Measurements from ENCODE around the gene MBTPS1. TPM values are rescaled to one million over a fixed set of nuclear protein-coding genes. Genes with fewer than 3 reads are reported as not detected.
A peak's percentile ranks its signal among the peaks of the same experiment; 100 is the strongest.

MBTPS1 gene
- total RNA-seq, 1 donor from 2014 or later = 136 TPM

GRCh38 chr16:84109598-84110335 is 7.0 kb downstream of the MBTPS1 start:
- no peak for TF ChIP-seq CTCF (IDR thresholded peaks at IDR 0.05)
- no peak overlapping the region for H3K4me3 Mint-ChIP-seq (ENCODE audit: unreplicated experiment)
- no peaks in the 10 kb centered on the region for H3K9me3 Mint-ChIP-seq (ENCODE audit: unreplicated experiment)
- no peak for DNase-seq (ENCODE audit: extremely low spot score, unreplicated experiment)
- peaks cover 13% of the 10 kb centered on the region for H3K4me1 Mint-ChIP-seq (ENCODE audit: unreplicated experiment)
- H3K27ac Mint-ChIP-seq (ENCODE audit: unreplicated experiment) = no peak overlapping the region
- H3K27me3 Mint-ChIP-seq (ENCODE audit: unreplicated experiment) = no peaks in the 10 kb centered on the region
- H3K36me3 Mint-ChIP-seq (ENCODE audit: unreplicated experiment) = peaks cover 10% of the 10 kb centered on the region

- Mint-ChIP-seq H3K36me3 (ENCODE audit: unreplicated experiment) (peaks cover 10% of the 10 kb centered on the region), H3K4me3 (ENCODE audit: unreplicated experiment) (no peak overlapping the region), H3K4me1 (ENCODE audit: unreplicated experiment) (peaks cover 16% of the 10 kb centered on the region), H3K9me3 (ENCODE audit: unreplicated experiment) (no peaks in the 10 kb centered on the region), H3K27ac (ENCODE audit: unreplicated experiment) (no peak overlapping the region), H3K27me3 (ENCODE audit: unreplicated experiment) (no peaks in the 10 kb centered on the region)
- DNase-seq (ENCODE audit: extremely low spot score, unreplicated experiment) = no peak
- no peak for TF ChIP-seq CTCF (IDR thresholded peaks at IDR 0.05)
Observed at GRCh38 chr16:84107921-84108320, 8.8 kb downstream of the MBTPS1 start.

DNA sequence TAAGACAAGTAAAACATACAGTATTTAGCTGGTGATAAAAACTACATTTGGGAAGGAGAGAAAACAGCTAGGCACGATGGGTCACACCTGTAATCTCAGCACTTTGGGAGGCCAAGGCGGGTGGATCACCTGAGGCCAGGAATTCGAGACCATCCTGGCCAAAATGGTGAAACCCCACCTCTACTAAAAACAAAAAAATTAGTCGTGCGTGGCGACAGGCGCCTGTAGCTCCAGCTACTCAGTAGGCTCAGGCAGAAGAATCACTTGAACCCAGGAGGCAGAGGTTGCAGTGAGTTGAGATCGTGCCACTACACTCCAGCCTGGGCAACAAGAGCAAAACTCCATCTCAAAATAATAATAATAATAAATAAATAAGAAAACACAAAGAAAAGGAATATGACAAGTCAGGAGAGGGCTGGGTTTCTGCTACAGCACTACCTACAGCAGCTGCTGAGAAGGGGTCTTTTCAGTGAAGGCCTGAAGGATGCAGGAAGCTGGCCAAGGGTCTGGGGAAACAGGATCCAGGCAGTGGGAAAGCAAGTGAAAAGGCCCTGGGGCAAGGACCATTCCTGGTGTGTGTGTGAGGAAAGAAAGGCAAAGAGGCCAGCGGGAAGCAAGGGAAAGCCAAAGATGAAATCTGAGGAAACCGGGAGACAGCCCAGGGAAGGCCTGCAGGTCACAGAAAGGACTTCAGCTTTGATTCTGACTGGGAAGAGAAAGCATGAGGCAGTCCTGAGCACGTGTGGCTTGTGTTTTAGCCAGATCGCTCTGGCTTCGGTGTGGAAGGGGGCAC is 10.6 kb downstream of the MBTPS1 start:
- H3K4me3 Mint-ChIP-seq (ENCODE audit: unreplicated experiment) = no peak overlapping the region
- H3K9me3 Mint-ChIP-seq (ENCODE audit: unreplicated experiment) = no peaks in the 10 kb centered on the region
- TF ChIP-seq CTCF (IDR thresholded peaks at IDR 0.05) = no peak

GRCh38 chr16:84105301-84105815 is 11.4 kb downstream of the MBTPS1 start:
- Mint-ChIP-seq H3K27ac (ENCODE audit: unreplicated experiment) (peak overlapping the region; percentile 33), H3K4me1 (ENCODE audit: unreplicated experiment) (peaks cover 16% of the 10 kb centered on the region), H3K36me3 (ENCODE audit: unreplicated experiment) (peaks cover 10% of the 10 kb centered on the region), H3K27me3 (ENCODE audit: unreplicated experiment) (no peaks in the 10 kb centered on the region), H3K9me3 (ENCODE audit: unreplicated experiment) (no peaks in the 10 kb centered on the region), H3K4me3 (ENCODE audit: unreplicated experiment) (no peak overlapping the region)
- no peak for TF ChIP-seq CTCF (IDR thresholded peaks at IDR 0.05)
- DNase-seq (ENCODE audit: extremely low spot score, unreplicated experiment) = no peak

More for the DNA sequence above, 10.6 kb downstream of the MBTPS1 start:
- no peak for DNase-seq (ENCODE audit: extremely low spot score, unreplicated experiment)
- Mint-ChIP-seq H3K27ac (ENCODE audit: unreplicated experiment) (peak overlapping the region; percentile 36), H3K4me1 (ENCODE audit: unreplicated experiment) (peaks cover 16% of the 10 kb centered on the region), H3K27me3 (ENCODE audit: unreplicated experiment) (no peaks in the 10 kb centered on the region), H3K36me3 (ENCODE audit: unreplicated experiment) (peaks cover 10% of the 10 kb centered on the region)

GRCh38 chr16:84104231-84104630 is 12.5 kb downstream of the MBTPS1 start:
- no peak for TF ChIP-seq CTCF (IDR thresholded peaks at IDR 0.05)
- no peak overlapping the region for H3K4me3 Mint-ChIP-seq (ENCODE audit: unreplicated experiment)
- no peaks in the 10 kb centered on the region for H3K9me3 Mint-ChIP-seq (ENCODE audit: unreplicated experiment)
- peaks cover 12% of the 10 kb centered on the region for H3K36me3 Mint-ChIP-seq (ENCODE audit: unreplicated experiment)
- DNase-seq (ENCODE audit: extremely low spot score, unreplicated experiment) = peak; percentile 32
- peaks cover 26% of the 10 kb centered on the region for H3K4me1 Mint-ChIP-seq (ENCODE audit: unreplicated experiment)
- no peaks in the 10 kb centered on the region for H3K27me3 Mint-ChIP-seq (ENCODE audit: unreplicated experiment)
- no peak overlapping the region for H3K27ac Mint-ChIP-seq (ENCODE audit: unreplicated experiment)
